Glutamatergic neuron (in vitro differentiated cells): ENCODE results near the gene USP7. TPM values are rescaled to one million over a fixed set of nuclear protein-coding genes. Genes with fewer than 3 reads are reported as not detected.
"Not testable (repeated sequence)": the region's sequence is repeated elsewhere in the genome, so short reads cannot be mapped to it uniquely, and the experiment has no call there.

ENCODE experiments used
- DNase-seq: peaks from one replicate; pipeline ENCODE4 v3.0.0; 2022
- H3K27ac Mint-ChIP-seq: one replicate; pipeline ENCODE4 v1.8.0; 2020; ENCODE audit warnings: mild to moderate bottlenecking, mixed read lengths, inconsistent platforms; ENCODE audit not compliant: unreplicated experiment
- H3K27me3 Mint-ChIP-seq: one replicate; pipeline ENCODE4 v1.8.0; 2020; ENCODE audit warnings: mild to moderate bottlenecking, moderate library complexity, mixed read lengths, inconsistent platforms; ENCODE audit not compliant: unreplicated experiment
- H3K36me3 Mint-ChIP-seq: one replicate; pipeline ENCODE4 v1.8.0; 2020; ENCODE audit warnings: mild to moderate bottlenecking, mixed read lengths, inconsistent platforms; ENCODE audit not compliant: unreplicated experiment
- H3K4me1 Mint-ChIP-seq: one replicate; pipeline ENCODE4 v1.8.0; 2020; ENCODE audit warnings: mild to moderate bottlenecking, low read depth, mixed read lengths, inconsistent platforms; ENCODE audit not compliant: unreplicated experiment
- H3K4me3 Mint-ChIP-seq: one replicate; pipeline ENCODE4 v1.8.0; 2020; ENCODE audit warnings: mild to moderate bottlenecking, mixed read lengths, inconsistent platforms; ENCODE audit not compliant: unreplicated experiment
- H3K9me3 Mint-ChIP-seq: one replicate; pipeline ENCODE4 v1.8.0; 2020; ENCODE audit warnings: mild to moderate bottlenecking, moderate library complexity, mixed read lengths, inconsistent platforms; ENCODE audit not compliant: unreplicated experiment
- total RNA-seq: library from RNA; stranded (reverse); fragmentation: NEBNext Ultra II Directional; extraction: Animal tissue kit (Norgen Biotek cat#: 25700); gene quantifications from one replicate; pipeline ENCODE4 v1.2.1, GENCODE V29; 2021; ENCODE audit not compliant: unreplicated experiment
- TF ChIP-seq, protein P1 (sequence below): fragments of 200-600 bp; sonication (generic); IDR thresholded peaks from one replicate; pipeline ENCODE4 v1.5.0; 2021; ENCODE audit not compliant: partially characterized antibody, unreplicated experiment

USP7 gene
- total RNA-seq, 1 donor from 2014 or later: 167 TPM

DNA sequence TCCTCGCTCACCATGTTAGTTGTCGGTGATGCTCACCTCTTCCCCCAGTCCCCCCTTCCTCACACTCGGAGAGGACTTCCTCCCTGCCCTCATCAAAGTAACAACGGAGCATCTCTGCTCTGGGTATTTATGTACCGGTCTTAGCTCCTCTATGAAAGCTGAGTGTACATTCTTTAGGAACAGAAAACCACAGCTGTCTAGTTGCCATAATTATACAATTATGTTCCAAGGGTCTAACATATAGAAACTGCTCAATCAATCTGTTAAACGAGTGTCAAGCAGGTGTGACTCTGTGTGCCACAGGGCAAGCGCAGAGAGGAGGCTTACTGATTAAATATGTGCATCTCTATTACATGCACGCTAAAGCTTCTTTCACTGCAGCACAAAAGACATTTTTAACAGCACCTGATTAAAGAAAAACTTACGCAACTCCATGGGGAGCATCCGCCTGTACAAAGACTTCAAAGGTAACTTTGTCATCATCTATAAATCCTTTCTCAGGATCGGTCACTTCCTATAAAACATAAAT, 43.7 kb downstream of the USP7 start:
- Mint-ChIP-seq H3K4me3 (no peak overlapping the region), H3K27ac (no peak overlapping the region), H3K36me3 (no peaks in the 10 kb centered on the region)

DNA sequence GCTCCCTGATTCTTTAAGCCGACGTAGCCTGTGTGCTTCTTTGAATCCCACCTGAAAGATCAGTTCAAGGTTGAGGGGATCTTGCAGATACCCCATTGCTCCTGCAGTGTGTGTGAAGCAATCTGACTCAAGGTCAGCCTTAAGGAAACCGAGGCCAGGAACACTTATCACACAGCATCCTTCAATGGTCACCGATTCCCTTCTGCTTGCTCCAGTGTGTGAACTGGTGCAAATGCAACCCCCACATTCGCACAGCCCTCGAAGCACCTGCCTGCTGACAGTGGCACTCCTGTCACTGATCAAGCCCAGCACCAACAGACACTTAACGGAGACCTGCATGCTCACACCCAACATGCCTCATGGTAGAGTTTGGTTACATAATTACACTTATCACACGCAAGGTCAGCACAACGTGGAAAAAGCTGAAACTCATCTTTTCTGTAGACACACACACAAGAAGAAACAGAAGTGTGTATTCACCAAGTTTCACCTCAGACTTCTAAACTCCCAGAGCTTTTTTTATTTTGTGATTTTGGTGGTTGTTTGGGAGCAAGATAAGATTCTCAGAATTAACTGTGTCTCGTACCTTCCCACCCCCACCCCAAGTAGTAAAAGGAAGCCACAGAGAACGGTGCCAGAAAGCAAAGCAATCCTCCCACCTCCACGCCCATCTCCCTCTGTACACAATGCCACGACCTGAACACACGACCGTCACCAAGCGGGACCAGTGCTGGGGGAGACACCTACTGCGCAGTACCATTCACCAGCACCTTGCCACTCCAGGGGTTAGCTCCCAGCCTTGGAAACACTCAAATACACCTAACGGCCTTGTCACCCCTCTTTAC, 44.4 kb downstream of the USP7 start:
- peaks cover 13% of the 10 kb centered on the region for H3K4me1 Mint-ChIP-seq
- DNase-seq: no peak
- H3K4me3 Mint-ChIP-seq: no peak overlapping the region
- TF ChIP-seq, protein P1, sequence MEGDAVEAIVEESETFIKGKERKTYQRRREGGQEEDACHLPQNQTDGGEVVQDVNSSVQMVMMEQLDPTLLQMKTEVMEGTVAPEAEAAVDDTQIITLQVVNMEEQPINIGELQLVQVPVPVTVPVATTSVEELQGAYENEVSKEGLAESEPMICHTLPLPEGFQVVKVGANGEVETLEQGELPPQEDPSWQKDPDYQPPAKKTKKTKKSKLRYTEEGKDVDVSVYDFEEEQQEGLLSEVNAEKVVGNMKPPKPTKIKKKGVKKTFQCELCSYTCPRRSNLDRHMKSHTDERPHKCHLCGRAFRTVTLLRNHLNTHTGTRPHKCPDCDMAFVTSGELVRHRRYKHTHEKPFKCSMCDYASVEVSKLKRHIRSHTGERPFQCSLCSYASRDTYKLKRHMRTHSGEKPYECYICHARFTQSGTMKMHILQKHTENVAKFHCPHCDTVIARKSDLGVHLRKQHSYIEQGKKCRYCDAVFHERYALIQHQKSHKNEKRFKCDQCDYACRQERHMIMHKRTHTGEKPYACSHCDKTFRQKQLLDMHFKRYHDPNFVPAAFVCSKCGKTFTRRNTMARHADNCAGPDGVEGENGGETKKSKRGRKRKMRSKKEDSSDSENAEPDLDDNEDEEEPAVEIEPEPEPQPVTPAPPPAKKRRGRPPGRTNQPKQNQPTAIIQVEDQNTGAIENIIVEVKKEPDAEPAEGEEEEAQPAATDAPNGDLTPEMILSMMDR: no peak
- H3K36me3 Mint-ChIP-seq: no peaks in the 10 kb centered on the region
- peaks cover 6% of the 10 kb centered on the region for H3K27me3 Mint-ChIP-seq
- H3K9me3 Mint-ChIP-seq: peaks cover 7% of the 10 kb centered on the region
- no peak overlapping the region for H3K27ac Mint-ChIP-seq

More for the DNA sequence above, 43.7 kb downstream of the USP7 start:
- no peak for DNase-seq
- peaks cover 7% of the 10 kb centered on the region for H3K9me3 Mint-ChIP-seq
- peaks cover 6% of the 10 kb centered on the region for H3K27me3 Mint-ChIP-seq
- TF ChIP-seq, protein P1: no peak
- peaks cover 17% of the 10 kb centered on the region for H3K4me1 Mint-ChIP-seq

DNA sequence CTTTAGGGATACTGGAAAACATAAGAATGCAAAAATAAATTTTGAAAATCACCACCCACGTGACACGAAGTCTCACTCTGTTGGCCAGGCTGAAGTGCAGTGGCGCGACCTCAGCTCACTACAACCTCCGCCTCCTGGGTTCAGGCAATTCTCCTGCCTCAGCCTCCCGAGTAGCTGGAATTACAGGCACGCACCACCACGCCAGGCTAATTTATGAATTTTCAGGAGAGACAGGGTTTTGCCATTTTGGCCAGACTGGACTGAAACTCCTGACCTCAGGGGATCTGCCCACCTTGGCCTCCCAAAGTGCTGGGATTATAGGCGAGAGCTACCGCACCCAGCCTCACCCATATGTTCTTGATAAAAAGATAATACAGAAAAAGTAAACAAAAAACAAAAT, 46.4 kb downstream of the USP7 start:
- not testable (repeated sequence) for H3K27ac Mint-ChIP-seq, DNase-seq, H3K9me3 Mint-ChIP-seq, H3K4me1 Mint-ChIP-seq, H3K4me3 Mint-ChIP-seq, H3K36me3 Mint-ChIP-seq, H3K27me3 Mint-ChIP-seq

DNA sequence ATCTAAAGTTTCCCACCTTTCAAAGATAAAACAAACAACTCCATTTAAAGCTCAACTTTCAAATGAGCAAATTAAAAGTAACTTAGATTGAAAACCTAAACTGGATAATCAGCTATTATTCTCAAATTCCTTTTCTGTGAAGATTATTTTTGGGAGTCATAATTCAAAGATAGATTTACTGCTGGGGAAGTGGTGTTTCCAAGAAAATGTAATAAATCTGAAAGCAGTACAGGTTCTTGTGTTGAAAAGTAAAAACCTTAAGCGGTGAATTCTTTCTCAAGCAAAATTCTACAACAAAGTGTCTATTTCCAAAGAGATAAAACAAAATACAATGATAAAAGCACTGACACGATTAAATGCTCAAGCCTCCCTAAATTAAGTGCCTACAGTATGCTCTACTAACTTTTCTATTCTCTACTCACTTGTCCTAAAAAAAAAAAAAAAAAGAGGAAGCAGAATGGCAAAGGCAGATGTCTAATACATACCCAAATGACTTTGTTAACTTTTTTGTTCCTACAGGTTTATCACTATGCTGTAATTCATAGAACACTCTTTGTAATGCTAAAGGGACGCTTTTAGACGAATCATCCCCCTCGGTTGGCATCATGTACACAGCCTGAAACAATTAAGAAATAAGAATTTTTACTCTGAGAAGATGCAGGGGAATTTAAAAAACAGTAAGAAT, 47.0 kb downstream of the USP7 start:
- H3K36me3 Mint-ChIP-seq: no peaks in the 10 kb centered on the region
- H3K4me1 Mint-ChIP-seq: peaks cover 2% of the 10 kb centered on the region
- peaks cover 6% of the 10 kb centered on the region for H3K27me3 Mint-ChIP-seq
- H3K27ac Mint-ChIP-seq: no peak overlapping the region
- DNase-seq: no peak
- no peak overlapping the region for H3K4me3 Mint-ChIP-seq
- TF ChIP-seq, protein P1: no peak
- H3K9me3 Mint-ChIP-seq: peaks cover 10% of the 10 kb centered on the region

DNA sequence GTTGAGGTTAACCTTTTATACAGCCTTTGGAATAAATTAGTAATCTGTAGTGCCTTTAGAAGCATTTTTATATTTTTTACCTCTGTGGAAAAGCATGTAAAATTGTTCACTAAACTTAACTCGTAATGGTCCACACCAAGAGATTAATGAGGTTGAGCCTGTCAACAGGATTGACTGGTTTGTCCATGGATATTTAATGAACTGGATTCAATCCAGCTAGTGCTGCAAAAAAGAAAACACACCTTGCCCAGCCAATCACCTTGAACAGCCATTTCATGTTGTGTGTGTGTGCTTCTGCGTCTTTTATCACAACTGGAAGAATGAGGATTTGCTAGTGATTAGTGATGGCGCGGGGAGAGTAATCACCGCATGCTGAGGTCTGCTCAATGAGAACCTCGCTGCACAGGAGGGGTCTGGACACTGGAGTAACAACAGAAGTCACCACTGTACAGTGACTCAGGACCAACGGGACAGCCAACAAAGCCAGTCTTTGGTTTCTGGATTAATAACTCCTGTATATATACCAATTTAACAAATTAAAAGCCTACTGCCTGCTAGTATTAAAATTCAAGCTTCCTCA, 47.9 kb downstream of the USP7 start:
- peaks cover 2% of the 10 kb centered on the region for H3K4me1 Mint-ChIP-seq
- H3K27me3 Mint-ChIP-seq: peaks cover 6% of the 10 kb centered on the region
- no peaks in the 10 kb centered on the region for H3K36me3 Mint-ChIP-seq
- H3K9me3 Mint-ChIP-seq: peaks cover 11% of the 10 kb centered on the region
- no peak overlapping the region for H3K4me3 Mint-ChIP-seq
- TF ChIP-seq, protein P1: no peak
- no peak overlapping the region for H3K27ac Mint-ChIP-seq
- no peak for DNase-seq
